ENCODE data around the gene AFAP1L2.

Gene AFAP1L2

DNA sequence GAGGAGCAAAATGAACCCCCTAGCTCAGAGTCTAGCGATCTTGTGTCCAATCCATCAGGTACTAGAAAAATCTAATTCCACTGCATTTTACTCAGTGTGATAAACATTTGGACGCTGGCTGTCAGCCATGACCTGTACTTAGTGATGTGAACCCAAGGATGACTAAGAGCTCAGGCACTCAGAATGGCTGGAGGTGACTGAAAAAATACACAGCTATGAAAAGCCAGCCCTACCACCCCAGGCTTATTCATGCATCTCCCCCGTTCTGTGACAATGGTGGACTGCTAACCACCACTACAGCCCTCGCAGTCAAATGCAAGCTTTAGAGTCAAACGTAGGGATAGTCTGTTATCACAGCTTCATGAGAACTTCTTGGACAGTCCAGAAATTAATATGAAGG lies 14.9 kb downstream of the AFAP1L2 start:
- DNase-seq: no peak

DNA sequence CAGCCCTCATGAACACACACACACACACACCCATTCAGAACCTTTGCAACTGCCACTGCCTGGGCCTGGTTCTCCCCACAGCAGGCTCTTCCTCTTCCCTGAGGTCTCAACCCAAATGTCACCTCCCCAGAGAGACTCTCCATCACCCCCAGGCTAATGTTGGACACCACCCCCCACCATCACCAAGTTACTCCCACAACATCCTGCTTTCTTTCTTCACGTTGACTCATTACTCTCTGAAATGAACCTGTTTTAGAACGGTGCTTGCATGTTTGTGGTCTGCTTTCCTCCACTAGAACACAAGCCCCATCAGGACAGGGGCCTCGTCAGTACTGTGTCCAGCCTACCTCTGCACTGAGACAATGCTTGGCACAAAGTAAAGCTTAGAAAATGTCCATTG lies 16.0 kb downstream of the AFAP1L2 start:
- DNase-seq: no peak

DNA sequence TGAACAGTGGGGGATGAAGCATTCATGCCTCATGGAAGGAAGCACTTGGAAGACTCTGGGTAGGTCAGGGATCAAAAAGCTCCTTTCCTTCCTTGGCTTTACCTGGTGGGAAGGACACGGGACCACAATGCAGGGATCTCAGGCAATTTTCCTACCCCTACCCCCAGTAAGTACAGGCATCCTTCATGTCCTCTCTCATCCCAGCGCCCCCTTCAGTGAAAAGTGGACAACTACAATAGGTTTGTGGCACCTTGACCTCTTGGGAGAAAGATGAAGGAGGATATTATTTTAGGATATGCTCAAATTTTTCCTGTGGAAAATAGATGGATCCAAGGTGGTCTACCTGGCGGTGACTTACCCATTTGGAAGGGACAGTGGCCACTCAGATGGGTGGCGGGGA lies 16.5 kb downstream of the AFAP1L2 start:
- DNase-seq: no peak

DNA sequence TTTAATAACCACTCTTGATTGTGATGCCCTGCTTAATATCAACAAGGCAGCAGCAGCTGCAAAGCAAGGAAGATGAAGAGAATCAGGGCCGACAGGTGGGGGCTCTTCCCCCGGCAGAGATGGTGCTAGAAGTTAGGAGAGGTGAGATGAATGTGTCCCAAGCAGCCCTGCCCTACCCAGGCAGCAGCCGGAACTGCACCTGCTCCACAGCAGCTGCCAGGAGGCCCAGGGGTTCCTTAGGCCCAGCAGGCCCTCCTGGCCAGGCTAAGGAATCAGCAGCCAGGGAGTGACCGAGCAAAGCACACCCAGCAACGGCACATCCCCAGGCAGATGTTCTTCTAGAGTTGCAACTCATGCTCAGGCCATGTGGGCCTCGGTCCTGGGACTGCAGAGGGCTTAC lies 17.9 kb downstream of the AFAP1L2 start:
- no peak for DNase-seq

- DNase-seq: no peak
These were observed 18.7 kb downstream of the AFAP1L2 start for GRCh38 chr10:114385557-114385956.

DNA sequence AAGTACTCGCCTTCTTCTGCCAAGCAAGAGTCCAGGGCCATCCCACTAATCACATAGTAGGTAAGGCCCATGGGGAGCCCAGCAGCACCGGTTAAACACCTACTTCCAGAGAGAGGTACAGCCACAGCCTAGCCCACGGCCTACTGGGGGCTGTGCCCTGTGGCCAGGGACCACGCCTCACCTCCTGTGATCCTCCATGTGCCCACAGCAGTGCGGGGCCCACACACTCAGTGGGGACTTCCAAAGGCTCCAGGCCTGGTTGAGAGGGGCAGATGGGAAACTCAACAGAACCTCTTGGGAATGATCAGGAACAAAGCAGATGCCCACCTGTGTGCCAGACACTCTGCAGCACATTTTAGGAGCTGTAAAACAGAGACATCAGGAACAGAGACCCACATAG lies 19.7 kb downstream of the AFAP1L2 start:
- DNase-seq: no peak

DNA sequence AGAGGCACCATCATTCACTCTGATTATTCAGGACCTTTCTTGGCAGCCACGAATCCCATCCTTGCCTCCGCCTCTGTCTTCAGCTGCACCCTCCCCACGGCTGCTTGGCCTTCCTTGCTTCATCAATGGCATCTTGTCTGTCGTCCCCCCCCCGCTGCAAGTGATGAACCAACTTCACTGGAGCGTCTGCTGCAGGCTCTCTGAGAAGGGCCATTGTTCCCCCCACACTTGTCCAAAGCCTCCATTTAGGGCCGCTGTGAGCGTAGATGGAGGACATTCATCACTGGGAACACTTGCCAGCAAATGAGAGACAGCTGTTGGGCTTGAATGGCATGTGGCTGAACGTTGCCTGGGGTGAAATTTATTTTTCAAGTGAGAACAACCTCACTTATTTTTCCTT lies 20.1 kb downstream of the AFAP1L2 start:
- no peak for DNase-seq

GRCh38 chr10:114380797-114381196 lies 23.5 kb downstream of the AFAP1L2 start:
- DNase-seq: no peak

- no peak for DNase-seq
These were observed 24.2 kb downstream of the AFAP1L2 start for GRCh38 chr10:114380060-114380459.

DNA sequence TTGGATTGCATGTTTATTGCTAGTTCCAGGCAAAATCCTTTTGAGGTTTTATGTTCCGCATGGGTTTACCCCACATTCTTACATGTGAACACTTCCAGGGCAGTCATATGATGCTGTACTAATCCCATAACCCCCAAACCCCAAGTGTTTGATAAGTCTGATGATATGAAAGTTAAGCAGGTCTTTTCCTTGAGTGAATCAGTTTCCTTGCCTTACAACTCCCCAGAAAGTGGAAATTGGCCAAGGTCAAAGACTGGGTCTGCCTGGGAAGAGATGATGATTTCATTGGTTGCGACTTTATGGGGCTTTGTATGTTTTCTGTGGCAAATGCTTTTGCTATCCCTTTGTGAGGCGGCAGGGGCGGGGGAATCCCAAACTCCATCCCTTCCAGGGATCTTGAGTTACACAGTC lies 24.7 kb downstream of the AFAP1L2 start:
- DNase-seq: no peak

DNA sequence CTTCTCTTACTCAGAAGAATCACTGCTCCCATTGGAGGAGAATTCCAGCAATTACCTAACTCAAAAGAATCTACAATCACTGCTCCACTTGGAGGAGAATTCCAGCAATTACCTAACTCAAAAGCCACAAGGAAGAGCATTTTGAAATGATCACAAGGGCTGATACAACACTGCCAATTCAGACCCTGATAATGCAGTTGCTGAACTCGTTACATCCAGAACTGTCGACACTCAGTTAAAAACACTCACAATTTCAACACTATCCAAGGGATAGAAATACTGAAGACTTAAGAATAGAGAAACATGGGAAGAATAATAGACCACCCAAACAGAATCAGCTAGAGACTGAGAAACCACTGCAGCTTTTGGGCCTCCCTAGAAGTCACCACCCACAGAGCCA lies 27.8 kb downstream of the AFAP1L2 start:
- no peak for DNase-seq

DNA sequence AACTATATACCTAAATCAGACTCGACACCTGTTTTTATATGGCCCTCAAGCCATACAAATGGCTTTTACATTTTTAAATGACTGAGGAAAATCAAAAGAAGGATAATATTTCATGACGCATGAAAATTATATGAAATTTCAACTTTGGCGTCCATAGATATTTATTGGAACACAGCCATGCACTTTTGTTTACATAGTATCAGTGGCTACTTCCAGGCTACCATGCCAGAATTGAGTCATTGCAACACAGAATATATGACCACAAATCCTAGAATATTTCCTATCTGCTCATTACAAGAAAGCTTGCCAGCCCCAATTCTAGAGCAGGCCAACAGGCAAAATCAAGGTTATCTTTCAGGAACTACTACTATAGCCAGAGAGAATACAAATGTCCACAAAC lies 29.3 kb downstream of the AFAP1L2 start:
- no peak for DNase-seq

DNA sequence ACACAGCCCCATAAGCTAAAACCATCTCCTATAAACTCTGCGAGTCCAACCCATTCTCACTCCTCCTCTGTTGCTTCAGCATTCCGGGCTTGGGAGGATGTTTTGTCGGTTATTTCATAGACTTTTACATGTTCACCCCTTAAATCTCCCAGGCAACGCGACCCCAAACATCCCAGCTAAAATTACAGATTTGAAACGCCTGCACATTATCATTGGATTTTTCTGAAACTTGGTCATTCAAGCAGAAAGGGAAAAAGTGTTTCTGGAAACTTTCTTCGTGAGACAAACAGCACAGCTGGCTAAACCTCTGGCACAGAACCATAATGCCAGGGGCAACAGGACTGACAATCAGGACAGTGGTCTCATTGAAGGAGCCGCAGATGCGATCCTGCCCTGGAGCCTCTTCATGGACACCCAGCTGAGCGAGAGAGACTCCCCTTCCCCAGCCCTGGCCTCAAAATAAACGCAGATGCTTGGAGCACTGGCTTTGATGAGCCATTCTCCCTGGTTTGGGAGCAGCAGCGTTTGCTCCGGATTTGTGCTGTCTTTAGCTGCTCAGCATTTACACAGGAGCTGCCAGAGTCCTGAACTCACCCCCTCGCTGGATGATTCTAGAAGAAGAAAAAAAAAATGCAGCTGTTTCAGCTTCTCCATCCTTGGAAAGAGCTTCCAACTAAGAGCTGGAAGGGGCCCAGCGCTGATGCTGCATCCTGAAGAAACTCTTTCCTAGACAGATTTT lies 30.1 kb downstream of the AFAP1L2 start:
- no peak for DNase-seq

DNA sequence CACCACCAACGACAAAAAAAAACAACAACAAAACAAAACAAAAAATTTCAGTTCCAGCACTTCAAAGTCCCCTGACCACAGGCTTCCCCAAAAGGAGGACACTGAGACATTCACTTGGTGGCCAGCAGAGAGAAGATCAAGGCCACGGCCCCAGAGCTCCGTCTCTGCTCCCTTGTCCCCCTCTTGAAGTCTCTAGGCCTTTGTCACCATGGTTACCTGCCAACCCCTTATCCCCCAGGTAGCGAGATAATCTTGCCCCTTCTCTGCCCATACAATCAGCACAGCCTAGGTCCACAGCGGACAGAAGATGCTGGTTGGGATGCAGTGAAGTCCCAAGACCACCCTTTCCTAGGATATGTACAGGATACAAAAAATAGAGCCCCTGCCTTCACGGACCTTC lies 30.7 kb downstream of the AFAP1L2 start:
- DNase-seq: no peak

GRCh38 chr10:114372995-114373394 lies 31.3 kb downstream of the AFAP1L2 start:
- no peak for DNase-seq

DNA sequence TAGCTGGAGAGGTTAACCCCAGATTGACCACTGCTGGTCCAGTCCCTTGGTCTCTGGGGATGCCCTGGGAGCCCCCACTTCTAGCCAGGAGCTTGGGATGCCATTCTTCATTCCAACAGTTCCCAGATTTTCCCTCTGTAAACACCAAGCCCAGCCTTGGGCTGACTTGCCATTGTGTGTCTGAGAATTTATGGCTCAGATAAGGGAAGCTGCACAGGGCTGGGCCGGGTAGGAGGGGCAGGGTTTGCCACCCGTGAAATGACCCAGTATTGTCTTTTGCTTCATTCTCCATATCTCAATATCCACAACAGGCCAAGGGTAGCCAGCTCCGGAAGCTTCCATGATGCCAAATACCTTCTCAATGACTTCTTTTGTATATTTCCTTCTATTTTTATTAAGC lies 32.1 kb downstream of the AFAP1L2 start:
- no peak for DNase-seq

GRCh38 chr10:114370966-114371365 lies 33.3 kb downstream of the AFAP1L2 start:
- DNase-seq: no peak

GRCh38 chr10:114370199-114370598 lies 34.1 kb downstream of the AFAP1L2 start:
- DNase-seq: no peak

GRCh38 chr10:114368057-114368391 lies 36.3 kb downstream of the AFAP1L2 start:
- no peak for DNase-seq

DNA sequence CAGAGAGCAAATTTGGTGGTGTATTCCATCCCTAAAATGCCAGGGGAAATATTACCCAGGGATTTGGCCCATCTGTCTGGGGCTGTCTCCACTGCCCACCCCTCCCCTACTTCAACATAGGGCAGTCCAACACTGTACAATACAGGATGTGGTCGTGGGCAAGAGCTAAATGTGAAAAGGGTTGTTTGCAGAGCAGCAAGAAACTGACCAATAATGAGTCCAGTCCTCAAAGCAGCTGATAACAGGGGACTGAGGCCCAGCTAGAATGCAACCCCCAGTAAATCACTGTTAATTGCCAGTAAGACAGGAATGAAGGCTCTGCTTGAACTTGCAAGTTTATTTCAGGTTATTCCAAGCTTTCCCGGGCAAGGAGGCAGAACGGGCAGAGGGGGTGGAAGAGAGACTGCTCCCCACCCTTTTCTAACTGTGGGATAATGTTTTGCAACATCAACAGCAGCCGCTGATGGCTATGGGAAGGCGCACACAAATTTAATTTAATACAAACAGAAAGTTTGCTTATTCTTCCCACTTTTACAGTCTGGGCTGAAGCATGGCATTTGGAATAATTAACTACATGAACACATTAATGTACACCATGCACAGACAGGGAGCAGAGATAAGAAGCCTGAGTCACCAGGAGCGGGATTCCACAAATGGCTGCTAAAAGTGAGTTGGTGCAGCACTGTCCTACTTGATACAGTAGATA lies 36.8 kb downstream of the AFAP1L2 start:
- DNase-seq: no peak

GRCh38 chr10:114364726-114365125 lies 39.6 kb downstream of the AFAP1L2 start:
- no peak for DNase-seq

DNA sequence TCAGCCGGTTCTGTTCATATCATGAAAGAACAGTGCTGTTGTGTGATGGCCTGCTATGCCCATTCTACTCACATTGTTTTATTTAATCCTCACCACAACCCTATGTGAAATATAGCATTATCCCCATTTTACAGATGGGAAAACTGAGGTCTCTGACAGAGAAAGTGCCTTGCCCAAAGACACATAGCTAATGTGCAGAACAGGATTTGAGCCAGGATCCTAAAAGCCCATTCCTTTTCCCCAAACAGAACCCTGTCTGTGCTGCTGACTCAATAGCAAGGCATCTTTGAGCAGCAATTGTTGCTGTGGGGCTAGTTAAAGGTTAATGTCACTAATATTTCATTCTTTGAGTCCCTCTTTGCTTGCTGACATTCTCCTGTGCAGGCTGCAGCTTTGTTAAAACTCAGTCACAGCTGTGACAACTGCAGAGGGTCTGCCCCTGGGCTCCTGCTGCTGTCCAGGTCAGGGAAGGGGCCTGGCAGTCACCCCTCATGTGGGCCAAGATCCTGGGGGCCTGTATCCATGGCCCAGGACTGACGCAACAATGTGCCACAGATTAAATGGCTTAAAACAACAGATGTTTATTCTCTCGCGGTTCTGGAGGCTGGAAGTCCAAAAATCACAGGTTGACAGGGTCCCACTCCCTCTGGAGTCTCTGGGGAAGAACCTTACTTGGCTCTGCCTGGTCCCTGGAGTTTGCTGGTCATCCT lies 40.4 kb downstream of the AFAP1L2 start:
- DNase-seq: no peak

DNA sequence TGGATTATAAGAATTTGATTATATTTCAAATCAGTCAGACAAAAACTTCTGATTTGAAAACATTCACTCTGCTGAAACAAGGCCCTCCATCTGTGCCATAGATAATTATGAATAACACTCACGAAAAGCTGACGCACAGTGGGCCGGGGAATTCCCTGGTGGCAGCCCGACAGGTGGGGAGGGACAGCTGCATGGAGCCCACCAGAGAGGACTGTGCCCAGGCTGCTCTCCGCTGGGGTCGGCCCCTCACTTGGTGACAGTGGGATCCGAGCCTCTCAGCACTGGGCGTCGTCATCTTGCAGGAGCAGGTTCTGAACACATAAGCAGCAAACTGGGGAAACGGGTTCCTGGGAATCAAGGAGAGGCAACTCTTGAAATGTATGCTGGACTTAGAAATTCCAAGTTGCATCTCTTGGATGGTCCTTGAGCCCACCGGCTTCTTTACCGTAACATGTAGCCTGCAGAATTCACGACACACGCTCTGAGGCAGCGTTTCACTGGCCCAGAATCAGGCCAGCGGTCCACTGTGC lies 41.4 kb downstream of the AFAP1L2 start:
- no peak for DNase-seq

- no peak for DNase-seq
These were observed 44.4 kb downstream of the AFAP1L2 start for GRCh38 chr10:114359953-114360345.

Data from SIG-M5 (cell line).